GM19193 (cell line): ENCODE data around the gene PIGO.

ENCODE experiments used
- POLR2A ChIP-seq: IDR thresholded peaks from 4 replicates; pipeline ENCODE4 v1.6.1; 2011; ENCODE audit not compliant: insufficient read depth, insufficient read length; ENCODE audit errors: extremely low read depth

Gene PIGO

DNA sequence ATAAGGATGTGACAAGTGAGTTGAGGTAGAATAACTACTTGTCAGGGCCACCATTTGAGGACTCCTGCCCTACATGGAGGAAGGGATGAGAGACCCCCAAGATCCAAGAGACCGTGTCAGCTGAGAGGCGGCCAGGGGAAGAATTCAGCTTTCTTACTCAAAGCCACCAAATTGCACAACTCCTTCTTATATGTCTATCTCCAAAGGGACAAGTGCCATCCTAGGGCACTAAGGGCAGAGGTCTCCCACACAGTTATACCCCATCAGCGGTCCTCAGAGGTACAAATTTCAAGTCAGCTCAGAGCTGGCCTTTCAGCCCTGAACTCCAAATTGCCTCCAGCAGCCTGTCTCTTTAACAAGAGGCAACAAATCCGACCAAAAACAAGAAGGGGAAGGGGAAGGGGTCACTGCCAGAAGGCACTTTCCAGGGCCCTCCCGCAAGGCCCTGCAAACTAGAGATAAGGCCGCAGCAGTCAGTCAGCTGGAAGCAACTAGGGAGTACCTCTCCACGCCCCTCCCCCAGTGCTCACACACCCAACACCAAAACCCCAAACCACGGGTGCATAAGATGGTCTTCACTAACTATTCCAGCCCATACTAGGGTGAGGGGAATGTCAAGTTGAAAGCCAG, 12.7 kb upstream of the PIGO start:
- no peak for TF ChIP-seq POLR2A

DNA sequence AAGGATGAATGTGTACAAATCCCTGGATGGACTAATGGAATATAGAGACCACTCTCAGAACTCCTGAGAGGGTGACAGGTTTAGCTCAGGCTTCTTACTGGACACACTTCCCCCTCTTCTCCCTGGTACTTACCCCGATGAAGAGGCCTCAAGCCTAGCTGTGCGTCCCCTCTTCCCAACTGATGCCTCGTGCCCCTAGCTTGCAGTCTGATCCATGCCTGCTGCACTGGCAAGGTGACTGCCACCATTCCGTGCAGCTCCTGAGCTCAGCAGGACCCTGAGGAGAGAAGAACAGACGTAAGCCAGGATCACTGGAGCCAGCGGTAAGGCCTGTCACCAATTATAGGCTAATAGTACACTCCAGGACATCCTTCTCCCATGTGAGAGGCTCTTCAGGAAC, 12.1 kb upstream of the PIGO start:
- TF ChIP-seq POLR2A: no peak

DNA sequence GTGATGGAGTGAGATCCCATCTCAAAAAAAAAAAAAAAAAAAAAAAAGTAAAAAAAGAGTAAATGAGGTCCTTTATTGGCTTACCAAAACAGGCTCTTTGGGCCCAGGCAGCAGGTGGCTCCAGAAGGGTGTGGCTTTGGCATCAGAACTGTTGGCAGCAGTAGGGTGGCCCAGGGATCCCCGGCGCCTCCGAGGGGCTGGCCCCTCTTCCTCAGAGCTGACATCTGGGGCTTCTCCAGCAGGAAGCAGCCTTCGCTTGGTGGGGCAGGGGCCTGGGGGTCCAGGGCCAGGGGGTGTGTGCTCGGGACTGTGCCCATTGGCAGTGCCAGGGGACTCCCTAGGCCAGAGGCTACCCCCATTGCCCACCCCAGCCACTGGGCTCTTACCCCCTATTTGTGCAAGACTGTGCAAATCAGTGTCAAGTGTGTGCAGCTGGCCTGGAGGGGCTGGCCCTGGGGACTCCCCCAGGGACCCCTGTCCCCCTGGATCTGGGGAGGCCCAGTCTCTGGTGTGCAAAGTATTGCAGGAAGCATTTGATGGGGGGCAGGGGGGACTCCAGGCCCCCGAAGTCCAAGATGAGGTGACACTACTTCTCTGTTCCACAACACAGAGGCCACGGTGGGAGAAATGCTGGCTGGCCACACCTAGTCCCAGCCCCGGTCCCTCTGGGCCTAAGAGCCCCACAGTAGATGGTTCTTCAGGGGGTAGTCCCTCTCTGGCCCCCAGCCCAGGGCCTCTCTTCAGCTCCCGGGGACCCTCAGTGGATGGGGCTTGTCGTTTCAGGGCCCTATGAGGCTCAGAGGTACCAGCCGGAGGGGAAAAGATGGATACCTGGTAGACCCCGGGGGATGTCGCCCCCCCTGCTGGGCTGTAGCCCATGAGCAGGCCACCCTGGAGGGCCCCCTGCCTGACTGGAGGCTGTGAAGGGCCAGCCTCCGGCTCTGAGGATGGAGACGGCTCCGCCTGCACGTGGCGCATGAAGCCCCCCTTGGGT, 11.2 kb upstream of the PIGO start:
- TF ChIP-seq POLR2A: no peak

DNA sequence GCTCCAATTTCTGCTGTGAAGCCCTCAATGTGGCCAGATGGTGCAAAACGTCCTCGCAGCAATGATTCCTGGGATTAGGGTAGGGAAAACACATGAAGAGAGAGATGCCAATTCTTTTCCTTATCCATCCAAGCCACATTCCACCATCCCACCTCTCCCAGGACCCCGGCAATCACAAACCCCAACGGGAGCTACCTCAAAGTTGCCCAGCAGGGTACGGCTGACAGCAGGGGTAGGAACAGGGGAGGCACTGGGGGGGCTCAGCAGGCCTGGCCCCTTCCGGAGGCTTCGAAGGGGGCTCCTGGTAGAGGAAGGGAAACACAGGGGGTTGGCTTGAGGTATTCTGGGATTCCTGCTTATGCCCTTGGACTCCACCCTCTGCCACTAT, 9.9 kb upstream of the PIGO start:
- no peak for TF ChIP-seq POLR2A

DNA sequence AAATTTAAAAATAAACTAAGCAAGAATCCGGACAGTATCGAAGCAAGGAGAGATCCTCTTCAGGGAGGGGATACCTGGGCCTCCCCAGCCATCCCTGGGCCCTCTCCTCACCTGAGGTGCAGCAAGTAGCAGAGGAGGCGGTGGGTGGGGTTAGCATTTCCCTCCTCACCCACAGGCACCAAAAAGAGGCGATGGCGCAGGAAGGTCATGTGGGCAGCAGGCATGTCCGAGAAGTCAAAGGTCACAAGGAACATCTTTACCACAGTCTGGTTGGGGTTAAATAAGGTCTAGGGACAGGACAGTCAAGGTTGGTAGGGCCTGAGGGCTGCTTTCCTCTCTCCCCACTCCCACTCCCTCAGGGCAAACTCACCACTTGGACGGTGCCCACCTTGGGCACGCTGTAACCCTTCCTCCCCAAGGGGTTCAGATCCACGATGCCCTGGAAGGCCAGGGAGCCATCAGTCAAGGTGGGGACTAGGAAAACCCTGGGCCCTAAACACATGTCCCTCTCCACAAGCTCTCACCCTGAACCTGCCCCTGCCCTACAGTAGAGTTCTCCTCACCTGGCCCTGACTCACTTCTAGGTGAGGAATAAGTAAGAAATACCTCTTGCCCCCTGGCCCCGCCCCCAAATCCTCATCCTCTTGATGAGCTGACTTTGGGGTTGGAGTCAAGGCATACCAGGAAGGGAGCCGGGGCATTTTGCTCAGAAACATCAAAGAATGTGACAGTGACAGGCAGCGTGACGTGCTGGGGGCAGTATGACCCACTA, 9.4 kb upstream of the PIGO start:
- TF ChIP-seq POLR2A: no peak

DNA sequence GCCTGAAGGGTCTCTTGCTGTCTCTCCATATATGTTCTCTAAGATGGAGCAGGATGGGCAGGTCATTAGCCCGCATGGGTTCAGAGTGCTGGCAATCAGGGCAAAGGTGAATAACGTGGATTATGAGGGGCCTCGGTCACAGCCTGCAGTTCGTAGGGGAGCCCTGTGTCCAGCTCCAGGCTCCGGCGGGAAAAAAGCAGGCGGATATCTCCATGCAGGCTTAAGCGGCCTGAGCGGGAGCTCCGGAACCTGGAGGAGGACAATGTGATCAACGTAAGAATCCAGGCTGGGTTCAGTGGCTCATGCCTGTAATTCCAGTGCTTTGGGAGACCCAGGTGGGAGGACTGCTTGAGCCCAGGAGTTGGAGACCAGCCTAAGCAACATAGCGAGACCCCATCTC, 8.7 kb upstream of the PIGO start:
- TF ChIP-seq POLR2A: no peak

DNA sequence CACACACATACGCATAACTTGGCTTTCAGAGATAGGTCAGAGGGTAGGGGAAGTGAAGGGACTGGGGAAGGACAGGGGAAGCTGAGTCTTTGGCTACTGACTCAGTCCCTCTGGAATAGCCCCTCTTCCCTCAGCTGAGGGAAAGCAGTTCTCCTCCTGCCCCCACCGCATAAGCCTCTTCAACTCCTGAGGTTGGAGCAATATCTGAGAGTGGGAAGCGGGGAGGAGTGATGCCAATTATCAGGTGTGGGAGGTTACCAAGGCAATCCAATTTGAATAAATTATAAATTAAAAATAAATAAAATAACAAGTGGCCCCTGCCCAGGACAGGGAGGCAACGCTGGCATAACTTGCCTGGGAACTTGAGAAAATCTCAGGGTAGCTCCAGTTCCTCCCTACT, 8.2 kb upstream of the PIGO start:
- TF ChIP-seq POLR2A: no peak

DNA sequence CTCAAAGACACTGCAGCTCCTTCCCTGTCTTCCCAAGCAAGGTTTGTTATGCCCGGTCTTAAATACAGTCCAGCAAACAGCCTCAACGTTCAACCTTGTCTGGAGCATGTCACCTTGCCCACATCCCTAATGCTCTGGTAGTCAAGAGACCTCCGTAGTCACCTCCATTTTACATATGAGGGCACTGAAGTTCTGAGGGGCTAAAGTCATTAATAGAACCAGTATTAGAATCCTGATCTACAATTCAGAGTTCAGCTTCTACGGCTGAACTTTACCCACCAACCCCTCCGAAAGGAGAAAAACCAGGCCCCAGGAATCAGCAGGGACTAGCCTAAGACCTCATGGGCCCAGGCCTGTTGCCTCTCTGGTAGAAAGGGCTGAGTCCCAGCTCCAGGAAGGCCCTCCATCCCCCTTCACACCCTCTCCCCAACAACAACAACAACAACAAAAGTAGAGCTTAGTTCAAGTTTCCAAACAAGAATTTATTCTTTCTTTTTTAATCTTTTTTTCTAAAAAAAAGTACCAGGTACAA, 7.3 kb upstream of the PIGO start:
- no peak for TF ChIP-seq POLR2A

DNA sequence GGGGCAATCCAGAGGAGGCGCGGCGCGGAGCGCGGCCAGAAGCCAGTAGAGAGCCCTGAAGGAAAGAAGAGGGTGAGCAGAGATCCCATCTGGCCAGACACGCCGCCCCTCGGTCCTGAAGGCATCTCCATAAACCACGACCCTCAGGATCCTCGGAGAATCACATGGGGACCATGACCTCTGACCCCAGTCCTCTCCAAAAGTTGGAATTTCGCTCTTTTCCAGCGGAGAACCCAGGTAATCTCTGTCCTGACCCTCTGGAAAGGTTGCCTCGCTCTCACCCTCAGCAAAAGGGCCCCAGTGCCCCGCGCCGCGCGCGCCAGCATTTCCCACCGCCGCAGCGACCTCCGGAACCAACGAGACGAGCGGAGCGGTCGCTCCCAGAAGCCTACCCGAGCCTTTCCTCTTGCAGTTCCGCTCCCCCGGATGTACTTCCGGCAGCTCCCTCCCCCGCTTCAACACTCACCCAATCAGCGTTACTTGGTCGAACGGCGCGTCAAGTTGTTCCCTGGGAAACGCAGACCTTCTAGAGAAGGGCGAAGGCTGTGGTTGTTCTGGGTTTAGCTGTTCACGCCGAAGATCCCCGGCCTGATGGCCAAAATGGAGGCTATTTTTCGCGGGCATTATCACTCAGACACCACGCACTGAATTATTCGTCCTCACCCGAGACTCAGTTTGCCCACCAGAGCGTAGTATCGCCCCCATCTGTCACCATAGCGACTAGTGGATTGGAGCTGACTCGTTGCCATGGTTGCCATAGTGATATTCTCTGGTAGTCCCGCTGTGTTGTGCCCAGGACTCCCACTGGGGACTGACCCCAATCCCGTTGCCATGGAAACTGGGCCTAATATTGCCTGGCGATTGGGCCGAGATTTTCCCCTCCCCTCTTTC, 6.6 kb upstream of the PIGO start, which contains the start of gene STOML2:
Gene STOML2, minus strand, starts transcription at position 363 of the 891 bp plus-strand sequence. Its CDS starts 37 bp downstream, at position 326.
- TF ChIP-seq POLR2A: peak; percentile 88

DNA sequence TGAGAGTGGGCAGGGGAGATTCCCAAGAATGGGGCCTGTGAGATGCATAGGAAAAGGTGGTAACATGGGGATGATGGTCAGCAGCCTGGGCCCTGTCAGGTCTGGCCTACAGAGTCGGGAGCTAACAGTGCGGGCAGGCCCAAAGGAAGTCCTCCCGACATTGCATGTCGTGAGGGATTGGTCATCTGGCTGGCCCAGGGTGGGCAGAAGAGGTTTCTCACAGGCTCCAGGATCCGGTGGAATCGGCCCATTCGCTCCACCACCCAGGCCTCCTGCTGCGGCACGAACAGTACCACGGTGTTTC, 6.0 kb upstream of the PIGO start:
- no peak for TF ChIP-seq POLR2A

DNA sequence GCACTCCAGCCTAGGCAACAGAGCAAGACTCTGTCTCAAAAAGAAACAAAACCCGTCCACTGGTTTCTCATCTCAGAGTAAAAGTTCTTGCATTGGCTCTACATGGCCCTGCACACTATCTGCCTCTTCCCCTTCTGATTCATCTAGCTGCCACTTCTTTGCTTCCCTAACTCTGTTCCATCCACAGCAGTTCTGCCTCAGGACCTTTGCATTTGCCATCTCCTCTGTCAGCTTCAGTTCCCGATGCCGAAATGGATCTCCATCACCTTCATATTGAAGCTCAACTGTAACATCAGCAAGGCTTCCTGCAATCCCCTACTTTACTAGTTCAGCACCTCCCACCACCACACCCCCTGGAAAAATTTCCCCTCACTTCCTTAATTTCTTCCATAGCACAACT, 1.2 kb upstream of the PIGO start:
- no peak for TF ChIP-seq POLR2A

DNA sequence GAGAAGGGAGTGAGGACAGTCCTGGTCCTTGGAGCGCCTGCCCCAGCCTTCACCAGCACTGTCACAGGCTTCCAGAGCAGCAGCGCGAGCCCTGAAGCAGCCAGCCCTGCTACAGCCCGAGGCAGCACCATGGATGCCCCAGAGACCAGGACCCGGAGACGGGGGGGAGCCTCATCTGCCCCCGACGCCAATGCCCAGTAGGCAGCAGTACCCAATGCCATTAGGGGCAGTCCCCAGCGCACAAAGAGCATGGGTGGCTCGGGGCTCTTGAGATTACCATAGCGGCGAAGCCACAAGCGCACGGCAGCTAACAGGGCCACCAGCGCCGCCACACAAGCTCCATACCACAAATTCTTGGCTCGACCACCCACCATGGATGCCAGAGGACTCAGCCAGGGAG, 4.9 kb downstream of the PIGO start:
- TF ChIP-seq POLR2A: no peak

DNA sequence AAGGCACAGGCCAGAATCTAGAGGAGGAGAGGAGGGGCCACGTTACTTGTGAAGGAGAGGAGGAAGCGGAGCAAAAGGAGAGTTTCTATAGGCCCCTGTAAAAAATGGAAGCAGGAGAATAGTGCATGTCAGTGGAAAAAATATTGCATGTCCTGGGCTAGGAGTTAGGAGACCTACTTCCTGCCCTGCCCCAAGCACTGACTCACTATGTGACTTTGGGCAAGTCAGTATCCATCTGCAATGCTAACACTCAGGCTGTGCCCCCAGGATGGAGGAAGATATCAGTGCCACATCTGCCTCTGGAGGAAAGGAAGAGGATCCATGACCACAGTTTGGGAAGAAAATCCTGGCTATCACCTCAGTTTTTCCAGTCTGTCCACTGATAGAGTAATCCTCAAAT, 7.0 kb downstream of the PIGO start:
- no peak for TF ChIP-seq POLR2A

DNA sequence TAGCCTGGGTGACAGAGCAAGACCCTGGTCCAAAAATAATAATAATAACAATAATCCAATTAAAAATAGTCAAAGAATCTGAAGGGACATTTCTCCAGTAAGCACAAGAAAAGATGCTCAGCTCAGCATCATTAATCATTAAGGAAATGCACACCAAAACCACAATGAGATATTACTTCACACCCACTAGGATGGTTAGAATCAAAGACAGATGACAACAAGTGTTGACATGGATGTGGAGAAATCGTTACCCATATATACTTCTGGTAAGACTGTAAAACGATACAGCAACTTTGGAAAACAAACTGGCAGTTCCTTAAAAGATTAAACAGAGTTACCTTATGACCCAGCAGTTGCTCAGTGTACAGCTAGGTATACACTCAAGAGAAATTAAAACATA, 11.3 kb downstream of the PIGO start:
- no peak for TF ChIP-seq POLR2A
